IMR-90 (cell line): ENCODE data around the gene AVPR2.

Experiments used
- CTCF ChIP-seq: conservative IDR thresholded peaks from 2 replicates; pipeline ENCODE4 v1.5.1; 2012; ENCODE audit warnings: mild to moderate bottlenecking, low read depth, low read length, improper control_type of control experiment
- MAFK ChIP-seq: IDR thresholded peaks from 2 replicates; pipeline ENCODE4 v1.6.1; 2012; ENCODE audit warnings: low read depth, low read length, improper control_type of control experiment
- MXI1 ChIP-seq: IDR thresholded peaks from 2 replicates; pipeline ENCODE4 v1.6.1; 2012; ENCODE audit warnings: low read depth, mild to moderate bottlenecking, low read length, moderate library complexity, borderline replicate concordance
- POLR2A ChIP-seq: IDR thresholded peaks from 2 replicates; pipeline ENCODE4 v1.6.1; 2012; ENCODE audit warnings: mild to moderate bottlenecking, low read depth, low read length
- SMC3 ChIP-seq: fragments of 150-350 bp; IDR thresholded peaks from 2 replicates; pipeline ENCODE4 v1.6.1; 2016; ENCODE audit warnings: low read depth, mild to moderate bottlenecking, antibody characterized with exemption, low read length, moderate library complexity

- TF ChIP-seq SMC3 (no peak), POLR2A (no peak), CTCF (no peak), MAFK (no peak), MXI1 (no peak)
These were observed 41.1 kb upstream of the AVPR2 start for GRCh38 chrX:153863251-153863991.
